CD1c-positive myeloid dendritic cell (primary cell): Measurements from ENCODE around the gene SH3PXD2A.

ENCODE experiments used
- DNase-seq: peaks from one replicate; pipeline ENCODE4 v3.0.0-alpha.2; 2016; ENCODE audit errors: extremely low spot score

The SH3PXD2A gene

DNA sequence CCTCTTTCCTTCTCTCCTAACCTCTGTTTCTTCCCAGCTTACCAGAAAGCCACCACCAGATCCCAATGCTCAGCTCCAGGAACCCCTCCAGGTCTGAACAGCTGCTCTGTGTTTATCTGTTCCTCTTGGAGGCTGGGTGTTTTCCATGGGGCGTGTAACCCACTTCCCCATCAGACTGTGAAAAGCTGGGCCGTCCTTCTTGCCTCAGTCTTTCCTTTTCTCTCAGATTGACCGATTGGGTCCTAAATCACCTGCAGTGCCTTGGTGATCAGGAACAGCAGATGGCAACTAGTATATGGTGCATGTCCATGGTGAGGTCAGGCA, 4.8 kb downstream of the SH3PXD2A start:
- DNase-seq: peak; percentile 48

GRCh38 chr10:103849880-103850571, 5.3 kb downstream of the SH3PXD2A start:
- peak; percentile 77 for DNase-seq

GRCh38 chr10:103849212-103849877, 6.0 kb downstream of the SH3PXD2A start:
- no peak for DNase-seq

DNA sequence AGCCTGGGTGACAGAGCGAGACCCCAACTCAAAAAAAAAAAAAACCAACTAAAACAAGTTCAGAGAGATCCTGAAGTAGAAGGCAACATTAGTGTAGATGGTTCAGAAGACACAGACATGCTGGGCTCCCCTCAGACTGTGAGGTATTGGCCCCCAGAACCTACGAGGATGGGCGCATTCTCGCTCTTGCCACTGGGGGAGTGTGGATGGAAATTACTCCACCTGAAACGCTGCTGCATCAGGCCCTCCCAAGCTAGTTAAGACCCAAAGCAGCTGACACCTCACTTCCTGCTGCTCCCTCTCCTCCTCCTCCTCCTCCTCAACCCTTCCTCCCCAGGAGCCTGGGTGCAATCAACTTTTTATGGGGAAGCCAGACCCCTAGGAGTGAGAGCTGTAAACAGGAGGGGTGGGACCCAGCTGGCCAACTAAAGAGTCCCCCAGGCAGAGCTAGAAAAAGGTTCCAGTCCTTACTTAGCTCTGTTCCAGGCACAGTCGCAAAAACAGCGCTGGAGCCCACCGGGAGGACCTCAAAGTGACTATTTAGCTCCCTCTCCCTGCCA, 7.4 kb downstream of the SH3PXD2A start:
- DNase-seq: no peak

GRCh38 chr10:103847346-103847745, 8.0 kb downstream of the SH3PXD2A start:
- DNase-seq: no peak

GRCh38 chr10:103845972-103846371, 9.4 kb downstream of the SH3PXD2A start:
- peak; percentile 39 for DNase-seq

DNA sequence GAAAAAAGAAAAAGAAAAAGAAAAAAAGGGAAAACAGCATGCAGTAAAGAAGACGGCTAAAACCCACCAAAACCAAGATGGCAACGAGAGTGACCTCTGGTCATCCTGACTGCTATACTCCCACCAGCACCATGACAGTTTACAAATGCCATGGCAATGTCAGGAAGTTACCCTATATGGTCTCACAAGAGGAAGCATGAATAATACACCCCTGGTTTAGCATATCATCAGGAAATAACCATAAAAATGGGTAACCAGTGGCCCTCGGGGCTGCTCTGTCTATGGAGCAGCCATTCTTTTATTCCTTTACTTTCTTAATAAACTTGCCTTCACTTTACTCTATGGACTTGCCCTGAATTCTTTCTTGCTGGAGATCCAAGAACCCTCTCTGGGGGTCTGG, 10.0 kb downstream of the SH3PXD2A start:
- peak; percentile 59 for DNase-seq

- no peak for DNase-seq
These were observed 11.4 kb downstream of the SH3PXD2A start for GRCh38 chr10:103843854-103844570.

DNA sequence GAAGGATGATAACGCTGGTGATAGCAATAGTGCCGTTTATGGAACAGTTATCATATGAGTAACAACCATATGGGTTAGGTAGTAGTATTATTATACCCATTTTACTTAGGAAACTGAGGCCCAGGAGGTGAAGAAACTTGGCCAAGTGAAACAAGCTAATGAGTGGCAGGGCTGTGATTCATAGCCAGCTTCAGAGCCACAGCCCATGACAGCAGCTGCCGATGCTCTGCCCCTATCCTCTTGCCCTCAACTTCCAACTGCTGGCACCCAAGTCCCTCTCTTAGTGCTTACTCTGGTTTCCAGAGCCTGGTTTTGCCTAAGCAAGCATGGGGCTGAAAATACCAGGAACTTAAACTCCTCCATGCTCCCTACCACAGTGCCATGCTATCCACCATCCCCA, 12.3 kb downstream of the SH3PXD2A start:
- DNase-seq: no peak

DNA sequence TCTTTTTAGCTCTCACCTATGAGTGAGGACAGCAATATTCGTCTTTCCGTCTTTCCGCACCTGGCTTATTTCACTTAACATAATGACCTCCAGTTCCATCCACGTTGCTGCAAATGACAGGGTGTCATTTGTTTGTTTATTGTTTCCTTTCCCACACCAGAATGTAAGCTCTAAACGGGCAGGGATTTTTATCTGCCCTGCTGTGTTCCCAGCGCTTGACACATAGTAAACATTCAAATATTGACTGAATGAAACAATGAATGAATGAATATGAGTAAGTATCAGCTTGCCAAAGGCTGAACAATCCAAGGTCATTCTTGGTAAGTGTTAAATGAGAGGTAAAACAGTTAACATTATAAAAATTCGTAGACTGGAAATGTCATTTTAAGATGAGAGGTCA, 12.8 kb downstream of the SH3PXD2A start:
- no peak for DNase-seq

DNA sequence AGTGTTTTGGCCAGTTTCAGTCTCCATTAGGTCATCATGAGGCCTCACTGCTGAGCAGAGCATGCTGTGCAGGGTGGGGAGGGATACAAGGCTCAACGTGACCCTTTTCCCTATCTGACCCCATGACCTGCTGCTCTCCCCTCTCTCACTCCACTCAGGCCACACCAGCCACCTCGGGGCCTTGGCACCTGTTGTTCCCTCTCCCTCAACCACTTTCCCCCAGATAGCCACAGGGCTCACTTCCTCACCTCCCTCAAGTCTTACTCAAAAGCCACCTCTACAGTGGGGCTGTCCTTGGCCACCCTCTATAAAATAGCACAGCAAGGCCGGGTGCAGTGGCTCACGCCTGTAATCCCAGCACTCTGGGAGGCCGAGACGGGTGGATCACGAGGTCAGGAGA, 13.9 kb downstream of the SH3PXD2A start:
- DNase-seq: no peak

DNA sequence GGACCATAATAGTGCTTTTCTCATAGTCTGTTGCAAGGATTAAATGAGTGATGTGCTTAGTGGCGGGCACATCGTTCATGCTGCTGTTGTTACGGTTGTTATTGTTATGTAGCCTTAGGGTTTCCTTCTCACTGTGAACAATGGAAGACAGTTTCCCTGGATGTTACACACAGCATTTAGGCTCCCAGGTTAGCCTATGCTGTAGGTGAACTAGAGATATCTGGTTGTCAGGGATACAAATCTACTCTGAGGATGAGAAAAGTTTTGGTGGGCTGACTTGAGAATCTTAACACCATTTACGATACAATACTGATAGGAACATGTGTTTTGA, 14.7 kb downstream of the SH3PXD2A start:
- DNase-seq: no peak

DNA sequence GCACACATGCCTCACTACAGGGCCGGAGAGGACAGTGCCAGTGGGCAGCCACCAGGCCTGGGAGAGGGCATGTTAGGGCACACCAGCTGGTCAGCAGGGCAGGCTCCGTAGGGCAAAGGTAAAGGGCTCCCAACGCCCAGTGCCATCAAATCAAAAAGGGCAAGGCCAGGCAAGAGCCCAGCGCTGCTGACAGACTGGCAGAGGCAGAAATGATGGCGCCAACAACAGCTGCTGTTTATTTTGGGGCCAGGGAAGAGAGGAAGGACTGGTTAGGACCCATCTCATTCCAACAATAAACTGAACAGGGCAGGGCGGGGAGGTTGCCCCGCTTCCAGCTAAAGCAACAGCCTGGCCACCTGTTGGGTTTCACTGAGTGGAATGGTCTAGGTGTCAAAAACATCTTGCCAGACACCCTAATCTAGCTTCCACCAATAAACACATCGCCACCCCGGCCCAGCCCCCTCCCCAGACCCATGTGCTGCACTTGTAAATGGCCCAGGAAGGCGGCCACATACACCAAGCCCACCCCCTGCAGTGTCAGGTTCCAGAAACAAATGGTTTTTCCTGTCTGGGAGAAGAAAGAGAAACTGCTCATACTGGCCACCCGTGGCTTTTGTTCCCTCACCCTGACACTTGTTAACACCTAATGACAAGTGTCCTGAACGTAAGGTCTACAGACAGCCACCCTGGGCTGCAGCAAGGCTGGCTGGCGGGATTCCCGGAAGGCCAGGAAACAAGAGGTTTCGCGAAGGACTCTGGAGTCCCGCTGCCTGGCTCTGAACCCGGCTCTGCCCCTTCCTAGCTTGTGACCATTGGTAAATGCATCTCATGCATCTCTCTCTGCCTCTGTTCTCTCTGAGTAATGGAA, 15.3 kb downstream of the SH3PXD2A start:
- DNase-seq: no peak

- DNase-seq: no peak
These were observed 15.9 kb downstream of the SH3PXD2A start for GRCh38 chr10:103839519-103839871.

DNA sequence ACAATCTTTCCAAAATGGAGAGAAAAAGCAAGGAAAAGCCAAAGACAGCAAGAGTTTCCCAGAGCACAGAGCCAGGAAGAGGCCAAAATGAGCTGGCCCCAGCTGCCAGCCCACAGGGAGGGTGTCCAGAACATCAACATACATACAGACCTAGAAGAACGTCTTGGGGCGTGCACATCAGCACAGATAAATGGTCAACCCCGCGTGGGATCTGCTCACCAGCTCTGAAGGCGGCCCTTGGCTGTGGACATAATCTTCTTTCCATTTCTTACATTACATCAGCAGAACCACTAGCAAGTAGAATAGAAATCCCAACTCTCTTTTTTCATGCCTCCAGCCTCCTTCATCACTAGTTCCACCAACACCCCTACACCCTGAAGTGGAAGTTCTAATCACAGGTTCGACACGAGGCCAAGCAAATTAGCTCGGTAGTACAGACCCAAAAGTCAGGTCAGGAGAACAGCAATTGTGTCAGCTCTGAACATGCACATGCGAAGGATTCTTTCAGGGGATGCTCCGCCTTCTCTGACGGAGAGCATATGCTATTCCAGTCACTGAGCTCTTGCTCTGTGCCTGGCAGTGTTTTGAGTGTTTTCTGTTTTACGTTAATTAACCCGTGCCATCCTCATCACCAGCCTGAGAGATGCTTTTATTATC, 16.4 kb downstream of the SH3PXD2A start:
- DNase-seq: no peak

DNA sequence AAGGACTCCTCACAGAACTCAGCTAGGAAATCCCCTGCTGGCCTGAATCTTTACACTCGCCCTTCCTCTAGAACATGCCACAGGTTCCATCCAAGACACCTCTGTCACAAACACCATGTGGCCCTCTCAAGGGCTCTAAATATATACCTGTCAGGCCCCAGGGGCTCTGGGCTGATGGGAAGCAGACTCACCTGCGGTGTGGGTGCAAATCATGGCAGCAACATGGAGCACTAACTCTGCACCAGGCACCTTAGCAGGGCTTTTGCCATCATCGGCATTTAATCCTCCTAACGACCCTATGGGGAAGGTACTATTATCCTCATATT, 17.3 kb downstream of the SH3PXD2A start:
- no peak for DNase-seq

- DNase-seq: no peak
These were observed 17.9 kb downstream of the SH3PXD2A start for GRCh38 chr10:103837370-103838069.

GRCh38 chr10:103836861-103837260, 18.5 kb downstream of the SH3PXD2A start:
- DNase-seq: no peak

- DNase-seq: no peak
These were observed 19.1 kb downstream of the SH3PXD2A start for GRCh38 chr10:103836273-103836672.

DNA sequence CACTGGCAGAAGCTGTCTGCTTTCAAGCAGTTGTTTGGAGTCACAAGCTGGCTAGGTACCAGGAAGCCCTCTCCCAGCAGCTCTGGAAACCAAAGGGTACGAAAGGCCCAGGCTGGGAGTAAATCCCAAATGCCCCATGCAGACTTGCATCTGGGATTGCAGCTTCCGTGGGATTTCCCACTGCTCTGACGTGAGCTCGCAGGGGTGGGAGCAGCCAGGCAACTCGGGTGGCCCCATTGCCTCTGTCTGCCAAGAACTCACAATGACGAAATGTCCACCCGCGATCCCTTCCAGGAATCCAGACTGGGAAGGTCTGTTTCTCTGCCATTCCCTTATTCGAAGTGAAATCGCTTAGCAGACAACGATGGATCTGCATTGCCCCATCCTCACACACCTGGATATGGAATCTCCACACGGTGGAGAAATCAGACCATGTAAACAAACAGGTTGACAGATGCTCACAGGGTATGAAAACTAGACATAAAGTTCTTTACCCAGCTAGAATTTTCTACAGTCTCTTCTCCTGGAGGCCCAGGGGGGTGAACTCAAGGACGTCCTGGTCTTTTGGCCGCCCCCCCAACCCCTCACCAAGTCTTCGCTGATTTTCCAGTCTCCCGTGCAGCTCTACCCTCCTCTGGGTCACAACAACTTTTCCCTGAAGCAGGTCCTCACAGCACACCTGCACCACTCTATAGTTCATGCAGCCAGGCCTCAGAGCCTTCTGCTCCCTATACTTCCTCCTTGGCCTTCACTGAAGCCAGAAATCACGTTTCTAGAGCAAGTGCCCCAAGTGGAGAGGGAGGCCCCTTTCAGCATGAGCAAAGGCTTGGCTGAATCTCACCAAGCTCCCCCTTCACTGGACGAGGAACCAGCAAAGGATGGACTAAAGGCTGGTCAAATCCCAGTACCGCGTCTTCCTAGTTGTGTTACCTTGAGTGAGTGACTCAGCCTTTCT, 20.0 kb downstream of the SH3PXD2A start:
- DNase-seq: no peak
